Activated naive CD8-positive, alpha-beta T cell (primary cell): ENCODE results near the gene UTP4.
"Not testable (repeated sequence)": the region's sequence is repeated elsewhere in the genome, so short reads cannot be mapped to it uniquely, and the experiment has no call there.

ENCODE experiments used
- H3K27ac Mint-ChIP-seq: one replicate; pipeline ENCODE4 v1.8.0; 2021; ENCODE audit warnings: mixed read lengths
- H3K27me3 Mint-ChIP-seq: one replicate; pipeline ENCODE4 v1.8.0; 2021; ENCODE audit warnings: mixed read lengths
- H3K36me3 Mint-ChIP-seq: one replicate; pipeline ENCODE4 v1.8.0; 2021; ENCODE audit warnings: mixed read lengths
- H3K4me1 Mint-ChIP-seq: one replicate; pipeline ENCODE4 v1.8.0; 2021; ENCODE audit warnings: low read depth, mixed read lengths
- H3K4me3 Mint-ChIP-seq: one replicate; pipeline ENCODE4 v1.8.0; 2021; ENCODE audit warnings: mild to moderate bottlenecking, mixed read lengths
- H3K9me3 Mint-ChIP-seq: one replicate; pipeline ENCODE4 v1.8.0; 2021; ENCODE audit warnings: low read depth, mixed read lengths

UTP4 gene

DNA sequence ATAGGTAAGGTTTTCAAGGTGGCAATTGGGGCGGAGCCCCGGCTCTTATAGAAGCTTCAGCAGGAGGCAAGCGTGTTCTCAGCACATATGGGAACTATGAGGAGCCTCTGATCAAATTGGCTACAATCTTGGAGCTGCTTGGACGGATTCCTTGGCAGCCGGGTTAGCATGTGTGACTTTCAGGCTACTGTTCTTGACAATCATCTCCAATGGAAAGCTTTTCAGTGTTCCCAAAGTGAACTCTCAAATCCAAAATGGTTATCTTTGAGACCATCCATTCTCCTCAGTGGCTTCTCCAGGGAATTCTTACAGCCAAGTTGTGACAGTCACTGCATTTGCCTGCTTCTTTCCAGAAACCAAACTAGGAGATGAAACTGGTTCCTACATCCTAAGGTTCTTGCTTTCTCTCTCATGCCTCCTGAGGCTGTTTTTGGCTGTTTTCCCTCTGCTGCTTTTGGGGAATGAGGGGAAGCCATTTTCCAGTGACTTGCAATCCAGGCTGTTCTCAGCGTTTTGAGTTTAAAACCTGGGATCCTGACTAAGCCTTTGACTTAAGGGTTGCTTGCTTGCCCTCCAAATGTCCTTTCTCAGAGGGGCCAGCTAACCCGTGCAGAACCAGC is 16.1 kb upstream of the UTP4 start:
- no peak overlapping the region for H3K4me3 Mint-ChIP-seq
- no peak overlapping the region for H3K27ac Mint-ChIP-seq
- no peaks in the 10 kb centered on the region for H3K9me3 Mint-ChIP-seq
- peaks cover 7% of the 10 kb centered on the region for H3K4me1 Mint-ChIP-seq
- no peaks in the 10 kb centered on the region for H3K27me3 Mint-ChIP-seq
- H3K36me3 Mint-ChIP-seq, result peaks cover 5% of the 10 kb centered on the region

DNA sequence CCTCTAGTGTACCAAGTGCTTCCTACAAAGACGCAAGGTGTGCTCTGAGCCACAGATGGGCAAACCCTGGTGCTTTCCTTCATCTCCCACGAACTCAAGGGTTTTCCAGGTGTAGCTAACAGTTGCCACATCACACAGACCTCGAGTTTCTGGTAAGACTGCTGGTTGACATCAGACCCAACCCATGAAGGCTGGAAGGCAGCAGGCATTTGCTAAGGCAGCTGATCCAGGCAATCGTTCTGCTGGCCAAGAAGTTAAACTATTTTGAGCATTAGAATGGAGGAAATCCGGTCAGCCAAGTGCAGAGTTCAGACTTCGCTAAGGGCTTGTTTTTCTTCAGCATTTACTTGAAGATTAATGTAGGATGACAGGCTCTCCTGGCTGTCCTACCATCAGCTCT is 15.5 kb upstream of the UTP4 start:
- Mint-ChIP-seq H3K4me1 (peaks cover 7% of the 10 kb centered on the region), H3K36me3 (peaks cover 3% of the 10 kb centered on the region), H3K27ac (no peak overlapping the region), H3K9me3 (no peaks in the 10 kb centered on the region), H3K27me3 (no peaks in the 10 kb centered on the region), H3K4me3 (no peak overlapping the region)

- Mint-ChIP-seq H3K27me3 (no peaks in the 10 kb centered on the region), H3K27ac (no peak overlapping the region), H3K4me1 (peaks cover 9% of the 10 kb centered on the region), H3K9me3 (no peaks in the 10 kb centered on the region), H3K4me3 (no peak overlapping the region), H3K36me3 (peaks cover 3% of the 10 kb centered on the region)
Measured at GRCh38 chr16:69118468-69118867, 14.0 kb upstream of the UTP4 start.

DNA sequence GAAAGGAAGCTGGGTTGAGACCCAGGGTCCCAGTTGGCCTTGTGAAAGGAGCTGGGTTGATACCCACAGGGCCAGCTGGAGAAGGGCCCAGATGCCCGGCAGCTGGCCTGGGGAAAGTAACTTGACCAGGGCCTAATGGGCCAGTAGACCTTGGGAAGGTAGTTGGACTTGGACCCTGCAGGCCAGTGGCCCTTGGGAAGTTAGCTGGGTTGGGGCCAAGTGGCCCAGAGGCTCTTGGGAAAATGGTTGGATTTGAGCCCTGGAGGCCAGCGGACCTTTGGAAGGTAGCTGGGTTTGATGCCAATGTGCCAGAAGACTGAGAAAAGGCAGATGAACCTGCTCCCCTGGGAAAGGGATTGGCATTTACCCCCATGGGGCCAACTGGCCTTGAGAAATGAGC is 13.5 kb upstream of the UTP4 start:
- H3K36me3 Mint-ChIP-seq, result peaks cover 3% of the 10 kb centered on the region
- H3K27ac Mint-ChIP-seq, result no peak overlapping the region
- no peaks in the 10 kb centered on the region for H3K9me3 Mint-ChIP-seq

DNA sequence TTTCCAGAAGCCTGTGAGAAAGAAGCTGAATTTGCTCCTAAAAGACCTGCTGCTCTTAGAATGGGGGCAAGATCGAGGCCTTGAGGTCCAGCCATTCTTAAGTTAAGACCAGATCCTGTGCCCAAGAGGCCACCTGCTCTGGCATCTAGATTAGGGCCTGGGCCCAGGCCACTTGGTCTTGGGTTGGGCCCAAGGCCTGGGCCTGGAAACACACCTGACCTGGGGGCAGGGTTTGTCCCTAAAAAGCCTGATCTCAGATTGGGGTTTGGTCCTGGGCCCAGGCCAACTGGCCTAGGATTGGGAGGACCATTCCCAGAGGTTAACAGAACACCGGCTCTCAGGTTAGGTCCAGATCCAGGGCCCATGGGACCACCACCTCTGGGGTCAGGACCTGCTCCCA is 12.9 kb upstream of the UTP4 start:
- Mint-ChIP-seq H3K4me3 (no peak overlapping the region), H3K4me1 (peaks cover 12% of the 10 kb centered on the region), H3K36me3 (peaks cover 3% of the 10 kb centered on the region), H3K27ac (no peak overlapping the region), H3K9me3 (no peaks in the 10 kb centered on the region), H3K27me3 (no peaks in the 10 kb centered on the region)

More for the DNA sequence above, 13.5 kb upstream of the UTP4 start:
- Mint-ChIP-seq H3K4me1 (peaks cover 10% of the 10 kb centered on the region), H3K4me3 (no peak overlapping the region), H3K27me3 (no peaks in the 10 kb centered on the region)

- H3K4me3 Mint-ChIP-seq, result no peak overlapping the region
- no peaks in the 10 kb centered on the region for H3K9me3 Mint-ChIP-seq
- peaks cover 12% of the 10 kb centered on the region for H3K4me1 Mint-ChIP-seq
- H3K27ac Mint-ChIP-seq, result no peak overlapping the region
- no peaks in the 10 kb centered on the region for H3K27me3 Mint-ChIP-seq
- no peaks in the 10 kb centered on the region for H3K36me3 Mint-ChIP-seq
Measured at GRCh38 chr16:69120096-69120664, 12.3 kb upstream of the UTP4 start.

GRCh38 chr16:69123910-69124309 is 8.5 kb upstream of the UTP4 start:
- Mint-ChIP-seq H3K9me3 (no peaks in the 10 kb centered on the region), H3K36me3 (peaks cover 2% of the 10 kb centered on the region), H3K4me1 (peaks cover 19% of the 10 kb centered on the region), H3K27ac (no peak overlapping the region), H3K4me3 (no peak overlapping the region), H3K27me3 (no peaks in the 10 kb centered on the region)

DNA sequence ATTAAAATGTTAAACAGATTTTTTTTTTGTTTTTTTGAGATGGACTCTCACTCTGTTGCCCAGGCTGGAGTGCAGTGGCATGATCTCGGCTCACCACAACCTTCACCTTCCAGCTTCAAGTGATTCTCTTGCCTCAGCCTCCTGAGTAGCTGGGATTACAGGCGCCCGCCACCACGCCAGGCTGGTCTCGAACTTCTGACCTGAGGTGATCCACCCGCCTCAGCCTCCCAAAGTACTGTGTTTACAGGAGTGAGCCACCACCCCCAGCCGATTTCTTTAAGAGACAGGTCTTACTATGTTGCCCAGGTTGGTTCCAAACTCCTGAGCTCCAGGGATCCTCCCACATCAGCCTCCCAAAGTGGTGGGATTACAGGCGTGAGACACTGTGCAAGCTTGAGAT is 8.0 kb upstream of the UTP4 start:
- not testable (repeated sequence) for H3K27ac Mint-ChIP-seq, H3K27me3 Mint-ChIP-seq

GRCh38 chr16:69124961-69125360 is 7.5 kb upstream of the UTP4 start:
- not testable (repeated sequence) for H3K27me3 Mint-ChIP-seq, H3K27ac Mint-ChIP-seq, H3K4me3 Mint-ChIP-seq, H3K9me3 Mint-ChIP-seq, H3K36me3 Mint-ChIP-seq
- peaks cover 26% of the 10 kb centered on the region for H3K4me1 Mint-ChIP-seq

More for the DNA sequence above, 8.0 kb upstream of the UTP4 start:
- H3K36me3 Mint-ChIP-seq, H3K4me3 Mint-ChIP-seq, H3K9me3 Mint-ChIP-seq: not testable (repeated sequence)
- peaks cover 20% of the 10 kb centered on the region for H3K4me1 Mint-ChIP-seq

DNA sequence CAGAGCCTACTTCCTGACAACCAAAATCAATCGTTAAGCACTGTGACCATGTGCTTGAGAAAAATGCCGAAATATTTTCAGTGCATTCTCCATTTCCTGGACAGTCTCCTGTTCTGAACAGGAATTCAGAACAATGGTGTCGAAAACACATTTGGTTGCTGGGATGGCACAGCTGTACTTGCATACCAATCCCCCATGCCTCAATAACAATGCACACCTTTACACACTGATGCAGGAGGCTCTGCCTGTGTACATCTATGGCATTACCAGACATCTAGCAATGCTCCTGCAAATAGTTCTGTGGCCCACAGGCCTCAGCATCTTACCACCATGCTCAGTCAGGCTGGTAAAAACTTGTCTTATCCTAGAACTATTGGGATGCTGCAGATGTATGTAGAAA is 6.2 kb upstream of the UTP4 start:
- Mint-ChIP-seq H3K4me1 (peaks cover 38% of the 10 kb centered on the region), H3K27ac (peak overlapping the region; percentile 30), H3K27me3 (no peaks in the 10 kb centered on the region), H3K4me3 (no peak overlapping the region), H3K36me3 (peaks cover 4% of the 10 kb centered on the region), H3K9me3 (no peaks in the 10 kb centered on the region)

DNA sequence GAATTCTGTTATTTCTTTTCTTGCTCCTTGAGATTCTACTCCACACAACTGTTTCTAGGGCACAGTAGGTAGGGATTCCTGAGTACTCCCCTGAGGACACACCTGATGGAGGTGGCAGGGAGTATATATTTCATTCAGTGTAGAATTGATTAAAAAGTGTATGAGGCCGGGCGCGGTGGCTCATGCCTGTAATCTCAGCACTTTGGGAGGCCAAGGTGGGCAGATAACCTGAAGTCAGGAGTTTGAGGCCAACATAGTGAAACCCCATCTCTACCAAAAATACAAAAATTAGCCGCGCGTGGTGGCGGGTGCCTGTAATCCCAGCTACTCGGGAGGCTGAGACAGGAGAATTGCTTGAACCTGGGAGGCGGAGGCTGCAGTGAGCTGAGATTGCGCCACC is 5.6 kb upstream of the UTP4 start:
- H3K36me3 Mint-ChIP-seq, H3K27me3 Mint-ChIP-seq, H3K9me3 Mint-ChIP-seq, H3K4me3 Mint-ChIP-seq: not testable (repeated sequence)
- Mint-ChIP-seq H3K27ac (peak overlapping the region; percentile 83), H3K4me1 (peaks cover 38% of the 10 kb centered on the region)

DNA sequence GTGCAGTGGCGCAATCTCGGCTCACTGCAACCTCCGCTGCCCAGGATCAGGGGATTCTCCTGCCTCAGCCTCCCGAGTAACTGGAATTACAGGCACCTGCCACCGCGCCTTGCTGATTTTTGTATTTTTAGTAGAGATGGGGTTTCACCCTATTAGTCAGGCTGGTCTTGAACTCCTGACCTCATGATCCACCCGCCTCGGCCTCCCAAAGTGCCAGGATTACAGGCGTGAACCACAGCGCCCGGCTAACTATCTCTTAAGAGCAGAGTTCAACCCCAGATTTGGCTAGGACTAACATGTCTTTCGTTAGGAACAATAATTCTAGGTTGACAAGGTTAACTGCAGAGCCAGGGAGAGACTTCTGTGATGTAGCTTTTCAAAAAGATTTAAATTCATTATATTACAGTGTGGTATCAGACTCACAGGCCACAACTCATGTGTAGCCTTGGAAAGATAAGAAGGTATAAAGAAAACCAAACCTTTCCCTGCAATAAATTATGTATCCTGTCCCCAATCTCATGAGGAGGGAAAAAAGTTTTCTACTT is 4.4 kb upstream of the UTP4 start:
- H3K27me3 Mint-ChIP-seq, result no peaks in the 10 kb centered on the region
- peaks cover 4% of the 10 kb centered on the region for H3K36me3 Mint-ChIP-seq
- peak overlapping the region; percentile 61 for H3K27ac Mint-ChIP-seq
- peaks cover 36% of the 10 kb centered on the region for H3K4me1 Mint-ChIP-seq
- H3K9me3 Mint-ChIP-seq, result no peaks in the 10 kb centered on the region
- H3K4me3 Mint-ChIP-seq, result no peak overlapping the region

GRCh38 chr16:69130461-69130860 is 2.0 kb upstream of the UTP4 start:
- Mint-ChIP-seq H3K27me3 (no peaks in the 10 kb centered on the region), H3K4me1 (peaks cover 51% of the 10 kb centered on the region), H3K27ac (peak overlapping the region; percentile 90), H3K4me3 (peak overlapping the region; percentile 93), H3K9me3 (no peaks in the 10 kb centered on the region), H3K36me3 (peaks cover 8% of the 10 kb centered on the region)

DNA sequence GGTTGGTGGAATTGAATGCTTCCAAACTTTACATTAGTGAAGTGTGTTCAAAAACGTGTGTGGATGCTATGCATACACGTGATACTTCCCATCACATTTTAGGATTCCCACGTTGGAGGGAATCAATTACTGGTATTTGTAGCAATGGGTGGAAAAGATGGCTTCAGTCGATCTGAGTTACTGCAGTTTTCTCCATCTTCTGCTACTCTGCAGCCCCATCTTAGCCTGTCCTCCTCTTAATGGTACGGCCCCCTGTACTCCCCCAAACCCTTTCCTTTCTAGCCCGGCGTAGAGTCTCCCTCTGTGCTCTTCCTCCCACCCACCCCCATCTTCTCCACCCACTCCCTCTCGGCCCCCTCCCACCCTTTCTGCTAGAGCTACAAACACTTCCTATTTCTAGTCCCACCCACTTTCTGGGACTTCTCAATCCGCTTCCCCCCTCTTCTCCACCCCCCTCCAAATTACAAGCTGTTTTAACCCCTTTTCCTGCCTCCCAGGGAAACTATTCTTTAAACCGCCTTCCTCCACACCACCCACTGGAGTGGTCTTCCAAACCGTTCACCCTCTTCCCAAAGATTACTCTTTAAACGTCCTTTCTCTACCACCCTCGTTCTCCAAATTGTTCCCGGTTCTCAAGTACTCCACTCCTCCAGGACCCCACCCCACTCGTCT is 1.1 kb upstream of the UTP4 start:
- H3K36me3 Mint-ChIP-seq, result peaks cover 8% of the 10 kb centered on the region
- H3K27ac Mint-ChIP-seq, result peak overlapping the region; percentile 90
- H3K9me3 Mint-ChIP-seq, result no peaks in the 10 kb centered on the region
- no peaks in the 10 kb centered on the region for H3K27me3 Mint-ChIP-seq
- peak overlapping the region; percentile 93 for H3K4me3 Mint-ChIP-seq
- H3K4me1 Mint-ChIP-seq, result peaks cover 54% of the 10 kb centered on the region

GRCh38 chr16:69131839-69132423 is 518 bp upstream of the UTP4 start:
- Mint-ChIP-seq H3K9me3 (no peaks in the 10 kb centered on the region), H3K27me3 (no peaks in the 10 kb centered on the region), H3K36me3 (peaks cover 8% of the 10 kb centered on the region), H3K27ac (peak overlapping the region; percentile 90), H3K4me1 (peaks cover 55% of the 10 kb centered on the region), H3K4me3 (peak overlapping the region; percentile 93)
